Stimulated activated CD8-positive, alpha-beta memory T cell treated with anti-CD3 and anti-CD28 coated beads, Interleukin-12 subunit alpha, Interleukin-12 subunit beta, amount 100 ng/mL, for 24 hours (primary cell): ENCODE results near the gene FITM2.
"Not testable (repeated sequence)": the region's sequence is repeated elsewhere in the genome, so short reads cannot be mapped to it uniquely, and the experiment has no call there.

ENCODE experiments used
- DNase-seq: peaks from one replicate; pipeline ENCODE4 v3.0.0-alpha.2; 2020; ENCODE audit errors: extremely low read depth

Gene FITM2

GRCh38 chr20:44310664-44311639 lies at the start of gene FITM2:
Gene FITM2 (minus strand): TSS chr20:44311202. CDS start chr20:44311148, 54 bp downstream.
- DNase-seq, result peak; percentile 96

GRCh38 chr20:44360221-44360620 lies 49.2 kb upstream of the FITM2 start:
- DNase-seq, result no peak

GRCh38 chr20:44358776-44359175 lies 47.8 kb upstream of the FITM2 start:
- DNase-seq, result no peak

- no peak for DNase-seq
Observed at GRCh38 chr20:44357555-44358125, 46.6 kb upstream of the FITM2 start.

GRCh38 chr20:44357020-44357419 lies 46.0 kb upstream of the FITM2 start:
- DNase-seq, result no peak

GRCh38 chr20:44356353-44356723 lies 45.3 kb upstream of the FITM2 start:
- DNase-seq, result no peak

- no peak for DNase-seq
Observed at GRCh38 chr20:44355498-44356352, 44.7 kb upstream of the FITM2 start, which contains the start of gene HNF4A. Gene HNF4A (plus strand): TSS chr20:44355699. CDS start chr20:44355805, 106 bp downstream.

- DNase-seq, result no peak
Observed at GRCh38 chr20:44354979-44355497, 44.0 kb upstream of the FITM2 start.

GRCh38 chr20:44350567-44350966 lies 39.6 kb upstream of the FITM2 start:
- no peak for DNase-seq

- DNase-seq, result no peak
Observed at GRCh38 chr20:44349349-44349748, 38.3 kb upstream of the FITM2 start.

GRCh38 chr20:44348168-44348659 lies 37.2 kb upstream of the FITM2 start:
- DNase-seq, result no peak

- DNase-seq, result not testable (repeated sequence)
Observed at GRCh38 chr20:44345941-44346340, 34.9 kb upstream of the FITM2 start.

- no peak for DNase-seq
Observed at GRCh38 chr20:44345147-44345546, 34.1 kb upstream of the FITM2 start.

- no peak for DNase-seq
Observed at GRCh38 chr20:44344723-44345122, 33.7 kb upstream of the FITM2 start.

GRCh38 chr20:44343162-44343675 lies 32.2 kb upstream of the FITM2 start:
- no peak for DNase-seq

- no peak for DNase-seq
Observed at GRCh38 chr20:44342248-44342647, 31.2 kb upstream of the FITM2 start.

GRCh38 chr20:44336725-44337380 lies 25.9 kb upstream of the FITM2 start, which contains the start of gene R3HDML:
Gene R3HDML (plus strand): TSS chr20:44337043. CDS start chr20:44337158, 115 bp downstream.
- DNase-seq, result no peak

- DNase-seq, result no peak
Observed at GRCh38 chr20:44336086-44336485, 25.1 kb upstream of the FITM2 start.

- no peak for DNase-seq
Observed at GRCh38 chr20:44335675-44336074, 24.7 kb upstream of the FITM2 start.

GRCh38 chr20:44334709-44335108 lies 23.7 kb upstream of the FITM2 start:
- no peak for DNase-seq

GRCh38 chr20:44334306-44334705 lies 23.3 kb upstream of the FITM2 start:
- no peak for DNase-seq
